GM12873 (cell line): ENCODE data around the gene RBM20.

Experiments used
- TF ChIP-seq, protein P1 (sequence below): IDR thresholded peaks from 2 replicates; pipeline ENCODE4 v1.5.1; 2012; ENCODE audit warnings: low read depth, mild to moderate bottlenecking, moderate library complexity, low read length, control low read depth; ENCODE audit not compliant: insufficient read depth; ENCODE audit errors: missing control alignments

RBM20 gene

DNA sequence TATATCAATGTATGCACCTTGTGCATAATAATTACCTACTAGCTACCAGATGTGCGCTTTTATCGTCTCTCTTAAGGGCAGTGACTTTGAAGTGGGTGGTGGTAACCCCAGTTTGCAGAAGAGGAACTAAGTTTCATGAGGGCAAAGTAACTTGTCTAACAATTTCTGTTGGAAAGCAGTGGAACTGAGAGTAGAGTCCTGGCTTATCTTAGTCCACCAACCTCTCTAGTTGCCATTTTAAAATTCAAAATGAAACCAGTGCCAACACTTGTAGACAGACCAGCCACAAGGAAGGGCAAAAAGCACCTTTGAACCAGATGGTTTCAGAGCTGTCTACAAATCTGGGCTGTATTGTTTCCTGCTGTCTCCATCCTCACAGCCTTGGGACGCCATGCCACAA is 32.0 kb upstream of the RBM20 start:
- TF ChIP-seq, protein P1, sequence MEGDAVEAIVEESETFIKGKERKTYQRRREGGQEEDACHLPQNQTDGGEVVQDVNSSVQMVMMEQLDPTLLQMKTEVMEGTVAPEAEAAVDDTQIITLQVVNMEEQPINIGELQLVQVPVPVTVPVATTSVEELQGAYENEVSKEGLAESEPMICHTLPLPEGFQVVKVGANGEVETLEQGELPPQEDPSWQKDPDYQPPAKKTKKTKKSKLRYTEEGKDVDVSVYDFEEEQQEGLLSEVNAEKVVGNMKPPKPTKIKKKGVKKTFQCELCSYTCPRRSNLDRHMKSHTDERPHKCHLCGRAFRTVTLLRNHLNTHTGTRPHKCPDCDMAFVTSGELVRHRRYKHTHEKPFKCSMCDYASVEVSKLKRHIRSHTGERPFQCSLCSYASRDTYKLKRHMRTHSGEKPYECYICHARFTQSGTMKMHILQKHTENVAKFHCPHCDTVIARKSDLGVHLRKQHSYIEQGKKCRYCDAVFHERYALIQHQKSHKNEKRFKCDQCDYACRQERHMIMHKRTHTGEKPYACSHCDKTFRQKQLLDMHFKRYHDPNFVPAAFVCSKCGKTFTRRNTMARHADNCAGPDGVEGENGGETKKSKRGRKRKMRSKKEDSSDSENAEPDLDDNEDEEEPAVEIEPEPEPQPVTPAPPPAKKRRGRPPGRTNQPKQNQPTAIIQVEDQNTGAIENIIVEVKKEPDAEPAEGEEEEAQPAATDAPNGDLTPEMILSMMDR: no peak

DNA sequence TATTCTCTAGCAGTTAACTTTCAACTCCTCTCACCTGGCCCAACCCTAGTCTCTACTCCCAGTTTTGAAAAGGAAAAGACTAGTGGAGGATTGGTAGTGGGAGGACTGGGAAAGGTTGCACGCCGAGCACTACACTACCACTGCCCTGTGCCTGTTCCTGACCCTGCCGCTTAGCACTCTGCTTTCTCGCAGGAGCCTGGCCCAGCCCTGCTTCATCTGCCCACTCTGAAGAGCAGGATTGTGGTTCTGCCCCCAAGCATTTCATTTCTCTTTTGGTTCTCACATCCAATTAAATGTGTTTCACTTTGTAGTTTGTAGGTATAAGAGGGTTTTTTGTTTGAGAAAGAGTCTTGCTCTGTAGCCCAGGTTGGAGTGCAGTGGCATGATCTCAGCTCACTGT is 31.5 kb upstream of the RBM20 start:
- TF ChIP-seq, protein P1: no peak

DNA sequence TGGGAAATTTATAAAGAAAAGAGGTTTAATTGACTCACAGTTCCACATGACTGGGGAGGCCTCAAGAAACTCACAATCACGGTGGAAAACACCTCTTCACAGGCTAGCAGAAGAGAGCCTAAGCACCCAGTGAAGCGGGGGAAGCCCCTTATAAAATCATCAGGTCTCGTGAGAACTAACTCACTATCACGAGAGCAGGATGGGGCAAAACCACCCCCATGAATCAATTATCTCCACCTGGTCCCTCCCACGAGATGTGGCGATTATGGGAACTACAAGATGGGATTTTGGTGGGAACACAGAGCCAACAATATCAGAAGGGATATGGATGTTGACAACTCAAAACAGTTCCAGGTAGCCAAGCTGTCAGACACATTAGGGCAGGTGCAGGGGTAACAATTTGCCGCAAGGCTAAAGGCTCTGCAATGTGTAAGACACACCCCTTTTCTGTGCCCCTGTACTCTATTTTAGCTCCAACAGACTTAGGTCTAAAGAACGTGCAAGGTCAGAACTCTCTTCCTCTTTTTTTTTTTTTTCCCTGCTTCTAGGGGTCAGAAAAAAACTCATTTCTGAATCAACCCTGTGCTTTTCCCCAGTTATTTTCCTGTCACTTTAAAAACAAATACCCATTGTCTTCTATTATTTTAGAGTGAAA is 30.7 kb upstream of the RBM20 start:
- TF ChIP-seq, protein P1: peak; percentile 14

DNA sequence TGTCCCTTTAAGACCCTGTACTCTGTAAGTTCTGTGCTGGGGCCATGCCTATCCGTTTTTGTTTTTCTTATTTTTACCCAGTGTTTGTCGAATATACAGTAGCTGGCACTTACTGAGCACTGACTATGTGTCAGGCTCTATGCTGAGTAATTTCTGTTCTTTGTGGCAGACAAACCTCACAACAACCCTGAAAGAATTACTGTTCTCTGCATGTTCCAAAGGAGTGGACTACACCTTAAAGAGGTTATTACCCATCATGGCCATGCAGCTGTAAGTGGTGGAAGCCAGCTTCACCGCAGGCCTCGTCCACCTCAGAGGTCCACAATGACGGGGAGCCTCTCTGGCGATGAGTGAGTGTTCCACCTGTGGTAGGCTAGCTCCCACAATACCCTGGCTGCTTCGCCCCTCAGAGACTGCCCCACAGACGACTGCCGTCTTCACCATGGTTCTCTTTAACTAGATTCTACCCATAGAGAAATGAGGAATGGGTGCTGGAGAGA is 30.1 kb upstream of the RBM20 start:
- TF ChIP-seq, protein P1: no peak

DNA sequence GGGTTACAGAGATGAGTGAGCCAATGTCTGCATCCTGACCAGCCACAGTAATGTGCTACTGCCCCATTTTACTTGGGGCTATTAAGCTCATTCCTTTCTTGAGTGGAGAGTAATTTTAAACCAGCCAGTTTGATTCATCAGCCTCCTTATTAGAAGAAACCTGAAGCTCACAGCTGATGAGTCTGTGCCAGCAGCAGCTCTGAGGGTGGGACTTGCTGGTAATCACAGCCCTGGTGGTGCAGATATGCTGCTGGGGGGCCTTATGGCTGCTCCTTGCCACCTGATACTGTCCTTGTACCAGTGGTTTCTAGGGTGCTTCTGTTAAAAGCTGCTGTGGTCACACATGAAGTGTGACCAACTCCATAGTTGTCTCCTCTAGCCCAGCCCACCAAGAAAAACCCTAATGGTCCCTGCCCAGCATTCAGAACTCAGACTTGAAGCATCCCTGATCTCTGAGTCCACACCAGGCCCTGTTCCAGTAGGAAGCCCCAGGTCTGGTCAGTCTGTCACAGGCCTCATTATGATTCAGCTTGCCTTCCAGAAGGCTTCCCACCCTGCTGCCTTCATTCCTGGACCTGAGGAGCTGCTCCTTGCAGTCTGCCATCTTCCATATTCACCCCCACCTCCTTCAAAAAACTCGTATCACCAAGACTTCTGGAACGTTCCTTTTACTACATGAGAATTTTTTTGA is 28.9 kb upstream of the RBM20 start:
- TF ChIP-seq, protein P1: no peak

DNA sequence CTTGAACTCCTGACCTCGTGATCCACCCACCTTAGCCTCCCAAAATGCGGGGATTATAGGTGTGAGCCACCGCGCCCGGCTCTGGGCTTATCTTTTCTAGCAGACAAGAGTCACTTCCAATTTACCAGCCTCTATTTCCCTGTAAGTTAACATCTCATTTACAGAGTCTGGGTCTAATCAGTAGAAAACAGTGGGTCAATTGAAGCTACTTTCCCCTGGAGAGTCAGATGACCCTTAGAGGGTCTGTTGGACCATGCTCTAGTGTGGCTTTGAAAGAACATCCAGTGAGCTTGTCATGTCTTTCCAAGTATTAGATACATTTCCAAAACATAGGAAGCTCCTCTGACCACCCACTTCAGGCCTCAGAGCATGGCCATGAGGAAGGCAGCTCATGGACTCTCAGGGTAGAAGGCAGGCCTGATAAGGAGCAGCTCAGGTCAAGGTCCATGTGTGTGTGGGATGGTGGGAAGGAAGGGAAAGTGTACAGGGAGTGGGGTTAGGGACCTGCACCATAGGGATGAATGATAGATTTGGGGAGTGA is 27.6 kb upstream of the RBM20 start:
- TF ChIP-seq, protein P1: no peak
